ENCODE data around the gene KIF5A.

- TF ChIP-seq TOX (CRISPR knock-in tag; IDR thresholded peaks at IDR 0.05; ENCODE audit: borderline replicate concordance) (no peak), RARB (CRISPR knock-in tag; IDR thresholded peaks at IDR 0.05) (no peak), CREB5 (CRISPR knock-in tag; IDR thresholded peaks at IDR 0.05; ENCODE audit: low read depth) (no peak), ZFP30 (CRISPR knock-in tag; IDR thresholded peaks at IDR 0.05) (no peak), PATZ1 (CRISPR knock-in tag; IDR thresholded peaks at IDR 0.05; ENCODE audit: borderline replicate concordance) (no peak), BACH2 (CRISPR knock-in tag; IDR thresholded peaks at IDR 0.05; ENCODE audit: borderline replicate concordance) (no peak), ZNF565 (CRISPR knock-in tag; conservative IDR thresholded peaks at IDR 0.05; ENCODE audit: low read depth) (no peak), ISL1 (CRISPR knock-in tag; IDR thresholded peaks at IDR 0.05) (no peak)
Observed at GRCh38 chr12:57627501-57628279, 77.8 kb downstream of the KIF5A start.

Measured in SK-N-SH treated with all-trans-retinoic acid at 6 μM for 48 hours (cell line).